ENCODE measurements around the gene LCN10. TPM values are rescaled to one million over a fixed set of nuclear protein-coding genes. Genes with fewer than 3 reads are reported as not detected.

LCN10 gene
- total RNA-seq, 2 experiments from 2014 or later = 5.4 to 6.1 TPM

DNA sequence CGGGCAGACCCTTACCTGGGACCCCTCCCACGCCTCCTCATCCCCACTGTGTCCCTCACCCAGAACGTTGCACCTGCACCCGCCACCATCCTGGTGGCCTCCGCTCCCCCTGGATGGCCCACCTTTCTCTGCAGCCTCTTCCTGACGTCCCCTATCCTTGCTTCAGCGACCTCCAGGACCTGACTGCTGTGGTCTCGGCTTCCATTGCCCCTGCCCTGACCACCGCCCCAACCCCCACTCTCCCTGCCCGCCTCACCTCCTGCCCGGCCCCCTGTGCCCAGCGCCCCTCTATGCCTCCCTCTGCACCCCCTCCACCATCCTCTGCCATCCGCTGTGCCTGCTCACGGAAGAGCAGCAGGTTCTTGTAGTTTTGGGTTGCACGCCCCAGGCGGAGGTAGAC lies 2.2 kb downstream of the LCN10 start:
- peaks cover 10% of the 10 kb centered on the region for H3K27me3 Mint-ChIP-seq
- peaks cover 19% of the 10 kb centered on the region for H3K4me1 Mint-ChIP-seq
- no peaks in the 10 kb centered on the region for H3K9me3 Mint-ChIP-seq
- DNase-seq = no peak
- no peak overlapping the region for H3K4me3 Mint-ChIP-seq
- peaks cover 6% of the 10 kb centered on the region for H3K36me3 Mint-ChIP-seq
- H3K27ac Mint-ChIP-seq = no peak overlapping the region

DNA sequence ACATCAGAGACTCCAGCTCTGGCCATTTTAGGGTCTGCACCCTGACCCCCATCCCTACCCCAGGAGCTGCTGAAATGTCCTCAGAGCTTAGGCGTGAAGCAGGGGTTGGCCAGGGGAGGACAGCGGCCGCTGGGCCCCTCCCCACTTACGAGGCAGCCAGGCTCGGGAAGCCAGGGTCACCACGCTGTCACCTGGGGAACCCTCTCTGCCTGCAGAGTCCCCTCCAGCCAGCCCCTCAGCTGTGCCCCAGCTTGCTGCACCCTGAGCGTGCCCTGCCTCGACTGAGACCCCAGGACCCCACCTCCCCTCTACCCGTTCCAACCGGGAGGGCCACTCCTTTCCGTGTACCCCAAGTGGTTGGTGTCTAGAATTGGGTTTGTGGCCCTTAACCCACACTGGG lies 2.7 kb downstream of the LCN10 start:
- H3K9me3 Mint-ChIP-seq = no peaks in the 10 kb centered on the region
- no peak overlapping the region for H3K4me3 Mint-ChIP-seq
- peaks cover 10% of the 10 kb centered on the region for H3K27me3 Mint-ChIP-seq
- peaks cover 6% of the 10 kb centered on the region for H3K36me3 Mint-ChIP-seq
- H3K4me1 Mint-ChIP-seq = peaks cover 19% of the 10 kb centered on the region
- DNase-seq = no peak
- no peak overlapping the region for H3K27ac Mint-ChIP-seq

GRCh38 chr9:136739509-136739908 lies 3.2 kb downstream of the LCN10 start:
- no peak for DNase-seq
- H3K4me3 Mint-ChIP-seq = no peak overlapping the region
- no peaks in the 10 kb centered on the region for H3K9me3 Mint-ChIP-seq
- H3K27ac Mint-ChIP-seq = no peak overlapping the region
- H3K4me1 Mint-ChIP-seq = peaks cover 23% of the 10 kb centered on the region
- peaks cover 10% of the 10 kb centered on the region for H3K27me3 Mint-ChIP-seq
- H3K36me3 Mint-ChIP-seq = peaks cover 6% of the 10 kb centered on the region

- no peak overlapping the region for H3K27ac Mint-ChIP-seq
- peaks cover 10% of the 10 kb centered on the region for H3K27me3 Mint-ChIP-seq
- H3K36me3 Mint-ChIP-seq = peaks cover 6% of the 10 kb centered on the region
- DNase-seq = no peak
- H3K4me1 Mint-ChIP-seq = peaks cover 23% of the 10 kb centered on the region
- H3K4me3 Mint-ChIP-seq = no peak overlapping the region
- no peaks in the 10 kb centered on the region for H3K9me3 Mint-ChIP-seq
Measured at GRCh38 chr9:136738960-136739359, 3.8 kb downstream of the LCN10 start.

GRCh38 chr9:136735812-136736480 lies 6.8 kb downstream of the LCN10 start:
- H3K4me3 Mint-ChIP-seq = no peak overlapping the region
- DNase-seq = no peak
- peaks cover 11% of the 10 kb centered on the region for H3K36me3 Mint-ChIP-seq
- H3K27ac Mint-ChIP-seq = no peak overlapping the region
- H3K4me1 Mint-ChIP-seq = peaks cover 14% of the 10 kb centered on the region
- H3K9me3 Mint-ChIP-seq = no peaks in the 10 kb centered on the region
- no peaks in the 10 kb centered on the region for H3K27me3 Mint-ChIP-seq

- Mint-ChIP-seq H3K4me3 (no peak overlapping the region), H3K36me3 (peaks cover 11% of the 10 kb centered on the region), H3K27me3 (no peaks in the 10 kb centered on the region), H3K4me1 (peaks cover 9% of the 10 kb centered on the region), H3K9me3 (no peaks in the 10 kb centered on the region), H3K27ac (no peak overlapping the region)
- DNase-seq = no peak
Measured at GRCh38 chr9:136734837-136735496, 7.8 kb downstream of the LCN10 start.

DNA sequence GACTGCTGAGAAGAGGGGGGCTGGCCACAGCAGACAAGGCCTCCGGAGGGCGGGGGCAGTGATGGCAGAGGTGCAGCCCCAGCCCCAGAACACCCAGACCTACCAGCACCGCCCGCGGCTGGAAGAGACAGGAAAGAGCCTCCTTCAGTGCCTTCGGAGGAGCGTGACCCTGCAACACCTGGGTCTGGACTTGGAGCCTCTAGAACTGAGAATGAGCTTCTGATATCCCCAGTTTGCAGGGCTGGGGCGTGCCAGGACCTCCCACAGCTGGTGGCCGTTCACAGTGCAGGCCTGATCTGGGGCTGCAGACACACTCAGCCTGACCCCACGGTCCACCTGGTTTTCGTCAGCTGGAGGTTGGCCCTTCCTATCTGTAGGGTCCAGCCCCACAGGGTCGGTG lies 9.1 kb downstream of the LCN10 start:
- H3K27ac Mint-ChIP-seq = no peak overlapping the region
- H3K36me3 Mint-ChIP-seq = peaks cover 9% of the 10 kb centered on the region
- H3K27me3 Mint-ChIP-seq = no peaks in the 10 kb centered on the region
- H3K9me3 Mint-ChIP-seq = no peaks in the 10 kb centered on the region
- no peak overlapping the region for H3K4me3 Mint-ChIP-seq
- peaks cover 16% of the 10 kb centered on the region for H3K4me1 Mint-ChIP-seq
- DNase-seq = no peak

- no peak overlapping the region for H3K27ac Mint-ChIP-seq
- H3K4me1 Mint-ChIP-seq = peaks cover 14% of the 10 kb centered on the region
- no peak overlapping the region for H3K4me3 Mint-ChIP-seq
- peaks cover 6% of the 10 kb centered on the region for H3K36me3 Mint-ChIP-seq
- H3K9me3 Mint-ChIP-seq = no peaks in the 10 kb centered on the region
- no peaks in the 10 kb centered on the region for H3K27me3 Mint-ChIP-seq
- DNase-seq = no peak
Measured at GRCh38 chr9:136732444-136733178, 10.1 kb downstream of the LCN10 start.

DNA sequence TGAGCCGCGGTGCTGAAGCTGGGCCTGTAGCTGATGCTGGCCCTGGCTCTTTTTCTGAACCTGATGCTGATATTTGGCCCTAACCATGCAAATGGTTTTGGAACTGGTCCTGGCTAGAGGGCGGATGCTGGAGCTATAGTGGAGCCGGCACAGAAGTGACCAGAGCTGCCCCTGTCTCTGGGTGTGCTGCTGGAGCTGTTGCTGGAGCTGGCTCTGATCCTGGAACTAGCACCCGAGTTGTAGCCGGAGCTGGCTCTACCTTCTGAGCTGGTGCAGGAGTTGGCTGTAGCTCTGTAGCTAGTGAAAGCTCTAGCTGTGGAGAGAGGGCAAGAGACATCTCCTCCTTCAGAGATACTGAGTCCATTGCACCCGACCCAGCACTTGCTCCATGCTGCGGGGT lies 12.8 kb downstream of the LCN10 start:
- Mint-ChIP-seq H3K36me3 (peaks cover 30% of the 10 kb centered on the region), H3K27me3 (peaks cover 3% of the 10 kb centered on the region), H3K4me1 (peaks cover 28% of the 10 kb centered on the region), H3K9me3 (no peaks in the 10 kb centered on the region), H3K4me3 (peak overlapping the region; percentile 63), H3K27ac (no peak overlapping the region)
- DNase-seq = no peak

- H3K27ac Mint-ChIP-seq = no peak overlapping the region
- peak overlapping the region; percentile 63 for H3K4me3 Mint-ChIP-seq
- H3K9me3 Mint-ChIP-seq = no peaks in the 10 kb centered on the region
- no peak for DNase-seq
- H3K4me1 Mint-ChIP-seq = peaks cover 28% of the 10 kb centered on the region
- peaks cover 36% of the 10 kb centered on the region for H3K36me3 Mint-ChIP-seq
- peaks cover 3% of the 10 kb centered on the region for H3K27me3 Mint-ChIP-seq
Measured at GRCh38 chr9:136729144-136729543, 13.6 kb downstream of the LCN10 start.

DNA sequence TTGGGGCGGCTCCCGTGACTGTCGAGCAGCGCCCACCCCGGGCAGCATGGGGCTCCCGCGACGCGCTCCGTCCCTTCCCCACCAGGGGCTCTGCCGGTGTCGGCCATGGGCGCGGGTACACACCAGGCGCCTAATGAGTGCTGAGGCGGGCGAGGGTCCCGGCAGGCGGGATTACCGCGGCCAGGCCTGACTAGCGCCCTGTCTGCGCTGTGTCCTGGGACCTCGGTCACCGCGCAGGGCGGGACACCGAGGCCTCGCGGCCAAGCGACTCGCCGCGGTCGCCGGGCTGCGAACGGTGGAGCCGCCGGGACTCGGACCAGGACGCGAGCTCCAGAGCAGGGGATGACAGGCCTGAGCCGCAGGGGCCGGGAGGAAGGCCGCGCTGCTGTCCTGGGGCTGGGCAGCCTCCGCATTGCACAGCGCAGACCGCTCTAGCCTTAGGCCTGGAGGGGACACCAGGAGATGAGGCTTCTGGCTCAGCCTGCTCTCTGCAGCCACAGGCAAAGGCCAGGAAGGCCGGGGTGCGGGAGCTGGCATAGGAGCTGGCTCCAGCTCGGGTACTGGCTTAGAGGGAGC lies 14.1 kb downstream of the LCN10 start:
- no peak overlapping the region for H3K27ac Mint-ChIP-seq
- no peak for DNase-seq
- H3K9me3 Mint-ChIP-seq = no peaks in the 10 kb centered on the region
- H3K4me1 Mint-ChIP-seq = peaks cover 31% of the 10 kb centered on the region
- peak overlapping the region; percentile 63 for H3K4me3 Mint-ChIP-seq
- H3K36me3 Mint-ChIP-seq = peaks cover 41% of the 10 kb centered on the region
- H3K27me3 Mint-ChIP-seq = peaks cover 3% of the 10 kb centered on the region

- Mint-ChIP-seq H3K27ac (peak overlapping the region; percentile 29), H3K4me3 (peak overlapping the region; percentile 95), H3K27me3 (peaks cover 3% of the 10 kb centered on the region), H3K9me3 (no peaks in the 10 kb centered on the region), H3K4me1 (peaks cover 31% of the 10 kb centered on the region), H3K36me3 (peaks cover 43% of the 10 kb centered on the region)
- DNase-seq = peak; percentile 93
Measured at GRCh38 chr9:136728080-136728547, 14.6 kb downstream of the LCN10 start.

DNA sequence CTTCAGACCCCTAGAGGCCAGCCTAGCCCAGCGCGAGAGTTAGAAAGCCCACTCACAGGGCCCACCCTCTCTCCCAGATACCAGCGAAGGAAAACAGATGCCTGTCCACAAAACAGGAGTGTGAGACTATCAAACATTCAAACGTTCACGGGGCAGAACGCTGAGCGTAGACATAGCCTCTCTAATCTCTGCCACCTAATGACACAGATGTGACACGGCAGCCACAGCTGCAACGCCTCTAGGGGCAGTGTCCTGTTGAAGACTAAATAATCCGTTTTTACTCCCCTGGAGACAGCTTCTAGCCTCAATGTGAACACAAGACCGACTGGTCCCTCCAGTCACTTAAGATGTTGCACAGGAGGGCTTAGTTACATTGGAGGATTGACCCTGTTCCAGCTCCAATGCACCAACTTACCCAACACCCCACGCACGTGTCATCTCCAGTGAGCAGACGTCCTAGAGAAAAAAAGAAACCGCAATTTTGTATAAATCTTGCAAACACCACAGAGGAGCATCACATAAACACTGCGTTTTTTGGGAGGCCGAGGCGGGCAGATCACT lies 16.0 kb downstream of the LCN10 start:
- H3K9me3 Mint-ChIP-seq = no peaks in the 10 kb centered on the region
- H3K4me3 Mint-ChIP-seq = peak overlapping the region; percentile 95
- peak; percentile 41 for DNase-seq
- peaks cover 3% of the 10 kb centered on the region for H3K27me3 Mint-ChIP-seq
- H3K27ac Mint-ChIP-seq = peak overlapping the region; percentile 98
- H3K4me1 Mint-ChIP-seq = peaks cover 30% of the 10 kb centered on the region
- H3K36me3 Mint-ChIP-seq = peaks cover 42% of the 10 kb centered on the region

GRCh38 chr9:136726118-136726517 lies 16.6 kb downstream of the LCN10 start:
- Mint-ChIP-seq H3K4me1 (peaks cover 29% of the 10 kb centered on the region), H3K27ac (peak overlapping the region; percentile 98), H3K4me3 (peak overlapping the region; percentile 95), H3K36me3 (peaks cover 39% of the 10 kb centered on the region), H3K27me3 (peaks cover 3% of the 10 kb centered on the region), H3K9me3 (no peaks in the 10 kb centered on the region)
- DNase-seq = no peak

- peak overlapping the region; percentile 98 for H3K27ac Mint-ChIP-seq
- no peaks in the 10 kb centered on the region for H3K9me3 Mint-ChIP-seq
- peaks cover 3% of the 10 kb centered on the region for H3K27me3 Mint-ChIP-seq
- H3K4me3 Mint-ChIP-seq = peak overlapping the region; percentile 95
- peaks cover 29% of the 10 kb centered on the region for H3K4me1 Mint-ChIP-seq
- H3K36me3 Mint-ChIP-seq = peaks cover 38% of the 10 kb centered on the region
- DNase-seq = no peak
Measured at GRCh38 chr9:136725612-136726011, 17.1 kb downstream of the LCN10 start.

Measured in activated naive CD8-positive, alpha-beta T cell treated with anti-CD3 and anti-CD28 coated beads for 36 hours (primary cell).